Ishikawa (cell line): ENCODE measurements around the gene SLC5A2.

Experiments
- CEBPB ChIP-seq: IDR thresholded peaks from 2 replicates; pipeline ENCODE4 v1.6.1; 2012
- CREB1 ChIP-seq: IDR thresholded peaks from 2 replicates; pipeline ENCODE4 v1.6.1; 2012; ENCODE audit warnings: low read depth
- EGR1 ChIP-seq: IDR thresholded peaks from 2 replicates; pipeline ENCODE4 v1.6.1; 2012
- EP300 ChIP-seq: IDR thresholded peaks from 2 replicates; pipeline ENCODE4 v1.6.1; 2012; ENCODE audit warnings: borderline replicate concordance
- FOXM1 ChIP-seq: IDR thresholded peaks from 2 replicates; pipeline ENCODE4 v1.6.1; 2012; ENCODE audit warnings: low read depth, borderline replicate concordance
- MAX ChIP-seq: IDR thresholded peaks from 2 replicates; pipeline ENCODE4 v1.6.1; 2012
- NFIC ChIP-seq: IDR thresholded peaks from 2 replicates; pipeline ENCODE4 v1.6.1; 2012
- RAD21 ChIP-seq: IDR thresholded peaks from 2 replicates; pipeline ENCODE4 v1.6.1; 2012; ENCODE audit warnings: low read depth
- REST ChIP-seq: IDR thresholded peaks from 2 replicates; pipeline ENCODE4 v1.6.1; 2012; ENCODE audit warnings: low read depth, mild to moderate bottlenecking
- TAF1 ChIP-seq: IDR thresholded peaks from 2 replicates; pipeline ENCODE4 v1.6.1; 2012; ENCODE audit warnings: low read depth, mild to moderate bottlenecking
- USF1 ChIP-seq: IDR thresholded peaks from 2 replicates; pipeline ENCODE4 v1.6.1; 2012
- YY1 ChIP-seq: IDR thresholded peaks from 2 replicates; pipeline ENCODE4 v1.6.1; 2012; ENCODE audit warnings: low read depth

GRCh38 chr16:31465788-31466370 is 17.0 kb upstream of the SLC5A2 start:
- no peak for TF ChIP-seq RAD21
- TF ChIP-seq YY1 = no peak
- TF ChIP-seq REST = no peak
- no peak for TF ChIP-seq TAF1
- no peak for TF ChIP-seq CEBPB
- no peak for TF ChIP-seq CREB1
- no peak for TF ChIP-seq MAX
- TF ChIP-seq NFIC = no peak
- no peak for TF ChIP-seq EGR1
- no peak for TF ChIP-seq EP300
- no peak for TF ChIP-seq FOXM1
- TF ChIP-seq USF1 = no peak
